22Rv1 (cell line): ENCODE data around the gene UBE3A.

Experiments used
- ZFX ChIP-seq: fragments of 450-650 bp; IDR thresholded peaks from 2 replicates; pipeline ENCODE4 v1.6.1; 2017; ENCODE audit warnings: antibody characterized with exemption, borderline replicate concordance
- TF ChIP-seq, protein P1 (sequence below): fragments of 450-650 bp; IDR thresholded peaks from 2 replicates; pipeline ENCODE4 v1.5.1; 2017; ENCODE audit warnings: mild to moderate bottlenecking

DNA sequence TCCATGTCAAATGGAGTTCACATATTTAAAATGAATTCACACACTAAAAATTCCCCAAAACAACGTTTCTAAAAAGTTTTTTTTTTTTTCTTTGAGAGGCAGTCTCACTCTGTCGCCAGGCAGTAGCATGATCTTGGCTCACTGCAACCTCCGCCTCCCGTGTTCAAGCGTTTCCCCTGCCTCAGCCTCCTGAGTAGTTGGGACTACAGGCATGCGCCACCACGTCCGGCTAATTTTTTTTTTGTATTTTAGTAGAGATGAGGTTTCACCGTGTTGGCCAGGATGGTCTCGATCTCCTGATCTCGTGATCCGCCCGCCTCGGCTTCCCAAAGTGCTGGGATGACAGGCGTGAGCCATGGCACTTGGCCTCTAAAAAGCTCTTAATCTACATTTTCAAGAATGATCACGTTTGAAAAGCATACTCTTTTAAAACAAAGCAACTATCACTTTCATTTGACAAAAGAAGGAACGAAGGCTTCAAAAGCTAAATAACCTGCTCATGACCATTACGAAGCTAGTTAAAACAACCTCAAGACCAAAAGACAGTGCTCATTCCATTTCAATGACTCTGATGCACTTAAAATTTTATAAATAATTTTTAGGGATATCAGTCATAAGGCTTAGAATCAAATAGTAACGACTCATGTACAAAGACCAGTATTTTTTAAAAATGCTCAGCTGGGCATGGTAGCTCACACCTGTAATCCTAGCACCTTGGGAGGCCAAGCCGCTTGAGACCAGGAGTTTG is 5.5 kb downstream of the UBE3A start:
- TF ChIP-seq, protein P1, sequence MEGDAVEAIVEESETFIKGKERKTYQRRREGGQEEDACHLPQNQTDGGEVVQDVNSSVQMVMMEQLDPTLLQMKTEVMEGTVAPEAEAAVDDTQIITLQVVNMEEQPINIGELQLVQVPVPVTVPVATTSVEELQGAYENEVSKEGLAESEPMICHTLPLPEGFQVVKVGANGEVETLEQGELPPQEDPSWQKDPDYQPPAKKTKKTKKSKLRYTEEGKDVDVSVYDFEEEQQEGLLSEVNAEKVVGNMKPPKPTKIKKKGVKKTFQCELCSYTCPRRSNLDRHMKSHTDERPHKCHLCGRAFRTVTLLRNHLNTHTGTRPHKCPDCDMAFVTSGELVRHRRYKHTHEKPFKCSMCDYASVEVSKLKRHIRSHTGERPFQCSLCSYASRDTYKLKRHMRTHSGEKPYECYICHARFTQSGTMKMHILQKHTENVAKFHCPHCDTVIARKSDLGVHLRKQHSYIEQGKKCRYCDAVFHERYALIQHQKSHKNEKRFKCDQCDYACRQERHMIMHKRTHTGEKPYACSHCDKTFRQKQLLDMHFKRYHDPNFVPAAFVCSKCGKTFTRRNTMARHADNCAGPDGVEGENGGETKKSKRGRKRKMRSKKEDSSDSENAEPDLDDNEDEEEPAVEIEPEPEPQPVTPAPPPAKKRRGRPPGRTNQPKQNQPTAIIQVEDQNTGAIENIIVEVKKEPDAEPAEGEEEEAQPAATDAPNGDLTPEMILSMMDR = no peak
- TF ChIP-seq ZFX = no peak
